ENCODE data around the gene CENPM.

Gene CENPM

DNA sequence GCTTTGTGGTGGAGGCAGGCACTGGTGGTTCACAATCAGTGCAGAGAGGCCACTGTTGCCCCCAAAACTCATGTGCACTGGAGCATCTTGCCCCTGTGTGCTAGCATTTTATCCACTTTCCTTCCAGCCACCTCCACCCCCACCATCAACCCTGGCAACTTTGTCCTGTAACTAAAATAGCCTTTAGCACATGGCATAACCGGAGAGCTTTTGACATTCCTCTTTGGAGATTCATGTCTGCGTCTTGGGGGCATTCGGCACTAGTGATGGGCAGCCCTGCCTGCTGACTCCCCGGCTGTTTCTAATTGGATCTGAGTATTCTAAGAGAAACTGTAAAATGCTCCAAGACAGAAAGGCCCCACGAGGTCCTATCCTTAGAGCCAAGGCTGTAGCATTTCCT is 47.8 kb downstream of the CENPM start:
- no peak for DNase-seq (ENCODE audit: low spot score)

DNA sequence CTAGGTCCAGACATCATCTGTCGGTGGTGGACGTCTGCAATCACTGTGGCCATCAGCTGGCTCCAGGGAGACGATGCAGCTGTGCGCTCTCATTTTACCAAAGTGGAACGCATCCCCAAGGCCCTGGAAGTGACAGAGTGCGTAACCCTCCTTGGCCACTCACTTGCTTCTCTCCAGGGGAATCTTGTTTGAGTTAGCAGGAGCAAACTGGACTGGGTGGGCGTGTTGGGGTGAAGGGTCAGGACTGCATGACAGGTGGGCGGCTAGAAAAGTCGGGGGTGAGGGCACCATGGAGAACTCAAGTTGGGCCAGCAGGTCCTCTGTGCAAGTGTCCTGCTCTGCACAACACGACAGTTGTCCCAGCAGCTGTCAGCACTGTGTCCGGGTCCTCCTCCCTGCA is 48.3 kb downstream of the CENPM start:
- DNase-seq (ENCODE audit: low spot score), result no peak

DNA sequence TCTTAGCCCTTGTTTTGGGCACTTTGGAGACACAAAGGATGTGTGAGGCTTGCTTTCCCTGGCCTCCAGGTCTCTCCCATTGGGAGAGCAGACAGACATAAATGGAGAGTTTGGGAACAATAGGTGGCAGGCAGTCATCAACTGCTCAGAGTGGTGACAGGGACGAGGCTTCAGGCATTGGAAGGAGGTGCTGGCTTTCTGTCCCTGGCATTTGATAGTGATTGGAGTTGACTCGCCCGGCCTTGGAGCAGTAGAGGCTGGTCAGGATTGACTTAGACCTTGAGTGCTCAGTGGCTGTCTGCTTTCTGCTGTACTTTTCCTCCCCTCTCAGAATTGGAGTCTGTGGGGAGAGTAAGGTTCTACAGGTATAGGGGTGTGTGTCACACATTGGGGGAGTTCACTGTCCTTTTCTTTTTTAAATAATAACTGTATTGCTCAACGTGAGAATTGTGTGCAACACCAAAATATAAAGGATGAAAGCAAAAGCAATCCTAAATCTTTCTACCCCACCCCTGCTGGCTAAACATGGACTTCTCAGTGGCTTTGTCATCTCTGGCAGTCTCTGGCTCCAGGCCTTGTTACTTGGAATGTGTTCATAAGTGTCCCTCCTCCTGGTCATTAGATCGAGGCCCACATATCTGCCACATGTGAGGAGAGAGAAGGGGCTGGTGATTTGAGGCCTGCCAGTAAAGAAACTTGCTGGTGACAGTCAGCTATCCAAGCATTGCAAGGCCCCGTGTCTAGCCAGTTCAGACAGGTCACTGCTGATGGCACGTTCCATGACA is 53.2 kb downstream of the CENPM start:
- DNase-seq (ENCODE audit: low spot score), result no peak

DNA sequence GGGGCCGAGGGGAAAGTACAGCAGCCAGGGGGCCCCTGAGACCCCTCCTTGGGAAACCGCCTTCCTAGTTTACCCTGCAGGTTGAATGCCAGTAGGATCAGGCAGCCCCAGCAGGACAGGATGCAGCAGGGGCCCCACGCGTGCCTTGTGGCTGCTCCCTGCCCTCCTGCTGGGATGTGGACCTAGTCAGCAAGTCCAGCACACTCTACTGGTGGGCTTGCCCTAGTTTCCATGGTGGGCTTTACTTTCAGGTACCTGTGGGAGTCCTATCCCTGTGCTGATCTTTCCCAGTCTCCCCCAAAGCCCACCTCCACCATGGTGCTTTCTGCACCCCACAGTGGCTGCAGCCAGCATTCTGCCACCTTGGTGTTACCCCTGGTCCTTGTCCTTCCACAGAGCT is 54.2 kb downstream of the CENPM start:
- no peak for DNase-seq (ENCODE audit: low spot score)

DNA sequence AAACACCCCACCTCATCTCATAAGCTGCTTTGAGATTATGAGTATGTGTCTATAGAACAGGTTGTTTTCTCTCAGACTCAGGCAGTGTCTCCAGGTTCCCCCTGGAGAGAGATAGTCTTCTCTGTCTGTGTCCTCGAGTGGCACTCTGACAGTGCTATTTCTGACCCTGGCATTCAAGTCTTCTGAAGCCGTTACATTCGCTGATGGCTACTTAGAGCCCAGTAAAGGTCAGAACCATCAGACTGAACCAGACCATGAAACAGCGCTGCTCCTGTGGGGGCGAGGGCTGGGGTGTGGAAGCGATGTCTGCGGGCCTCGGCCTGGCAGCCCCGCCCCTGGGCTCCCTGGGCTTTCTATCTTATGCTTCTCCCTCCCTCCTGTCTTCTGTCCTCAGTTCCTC is 55.5 kb downstream of the CENPM start:
- no peak for DNase-seq (ENCODE audit: low spot score)

Data from hepatic stellate cell (primary cell).